ENCODE measurements around the gene AFF4.
A peak's percentile ranks its signal among the peaks of the same experiment; 100 is the strongest.
"Not testable (repeated sequence)": the region's sequence is repeated elsewhere in the genome, so short reads cannot be mapped to it uniquely, and the experiment has no call there.

AFF4 gene

DNA sequence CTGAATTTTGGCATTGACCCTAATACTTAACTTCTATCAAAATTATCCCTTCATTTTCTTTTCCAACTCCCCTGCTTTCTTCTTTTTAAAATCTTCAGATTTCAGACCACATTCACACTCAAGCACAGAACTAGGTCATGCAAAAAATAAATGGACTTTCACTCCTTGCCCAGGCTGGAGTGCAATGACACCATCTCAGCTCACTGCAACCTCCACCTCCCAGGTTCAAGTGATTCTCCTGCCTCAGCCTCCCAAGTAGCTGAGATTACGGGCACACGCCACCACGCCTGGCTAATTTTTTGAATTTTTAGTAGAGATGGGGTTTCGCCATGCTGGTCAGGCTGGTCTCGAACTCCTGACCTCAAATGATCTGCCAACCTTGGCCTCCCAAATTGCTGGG, 108.4 kb downstream of the AFF4 start:
- DNase-seq (ENCODE audit: low read depth) = not testable (repeated sequence)

DNA sequence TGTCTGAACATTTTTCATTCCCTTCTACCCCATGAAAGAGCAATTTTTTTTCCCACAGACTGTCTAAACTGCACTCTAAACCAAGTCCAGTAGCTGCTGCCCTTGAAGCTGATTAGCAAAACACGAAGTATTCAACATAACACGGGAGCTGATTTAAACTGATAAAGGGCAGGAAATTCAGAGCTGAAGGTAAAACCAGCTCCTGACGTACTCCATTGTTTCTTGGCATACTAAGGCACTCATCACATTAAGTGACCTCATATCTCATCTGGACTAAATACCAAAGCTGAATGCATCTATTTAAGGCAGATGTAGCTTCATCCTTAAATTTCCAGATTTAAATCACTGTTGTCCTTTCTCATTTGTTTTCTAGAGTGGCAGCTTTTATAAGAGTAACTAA, 109.1 kb downstream of the AFF4 start:
- DNase-seq (ENCODE audit: low read depth) = no peak

DNA sequence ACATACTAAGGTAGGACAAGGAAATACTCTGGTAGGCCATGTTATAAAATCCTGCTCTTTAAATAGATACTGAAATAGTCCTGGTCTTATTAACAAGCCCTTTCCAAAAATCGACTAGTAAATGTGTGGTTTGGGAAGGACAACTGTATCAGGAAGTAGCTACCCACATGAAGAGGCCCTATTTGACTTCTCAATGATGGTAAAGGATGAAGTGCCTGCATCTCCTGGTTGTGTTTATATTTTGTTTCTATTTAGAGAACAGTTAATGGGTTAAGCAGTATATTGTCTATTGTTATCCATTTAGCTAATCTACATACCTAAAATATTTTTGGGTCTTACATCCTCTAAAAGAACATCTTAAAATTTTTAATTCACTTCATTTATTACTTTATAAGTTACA, 109.6 kb downstream of the AFF4 start:
- no peak for DNase-seq (ENCODE audit: low read depth)

DNA sequence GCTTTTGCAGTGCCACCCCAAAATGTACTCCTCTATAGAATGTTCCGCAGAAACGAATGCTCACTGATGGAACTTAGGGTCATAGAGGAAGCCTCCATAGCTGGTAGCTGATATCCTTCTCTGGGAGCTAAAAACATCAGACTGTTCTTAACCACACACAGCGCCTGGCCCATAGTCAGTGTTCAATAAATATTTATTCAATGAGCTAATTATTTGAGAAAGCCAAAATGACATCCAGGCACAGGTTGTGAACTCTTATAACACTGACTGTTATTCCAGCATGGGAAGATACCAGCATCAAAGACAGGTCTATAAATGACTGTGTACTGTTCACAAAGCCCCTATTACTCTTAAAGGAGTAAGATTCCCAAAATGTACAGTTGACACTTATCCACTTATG, 110.1 kb downstream of the AFF4 start:
- DNase-seq (ENCODE audit: low read depth) = no peak

DNA sequence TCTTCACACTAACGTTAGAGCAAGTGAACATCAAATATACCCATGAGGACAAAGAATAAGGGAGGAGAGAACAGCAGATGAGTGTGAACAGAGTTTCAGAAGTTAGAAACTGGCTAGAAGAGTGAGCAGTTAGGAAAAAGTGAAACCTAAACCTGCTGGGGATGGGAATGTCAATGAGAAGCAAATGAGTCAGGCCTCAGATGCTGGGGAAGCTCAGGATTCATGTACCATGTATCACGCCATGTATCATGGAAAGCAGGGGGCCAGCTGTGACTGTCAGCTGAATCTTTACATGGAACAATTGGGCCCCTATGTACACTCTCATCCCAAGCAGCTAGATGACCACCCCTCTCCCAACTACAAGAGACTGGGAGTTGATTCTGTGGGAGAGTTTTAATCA, 113.4 kb downstream of the AFF4 start:
- peak; percentile 34 for DNase-seq (ENCODE audit: low read depth)

DNA sequence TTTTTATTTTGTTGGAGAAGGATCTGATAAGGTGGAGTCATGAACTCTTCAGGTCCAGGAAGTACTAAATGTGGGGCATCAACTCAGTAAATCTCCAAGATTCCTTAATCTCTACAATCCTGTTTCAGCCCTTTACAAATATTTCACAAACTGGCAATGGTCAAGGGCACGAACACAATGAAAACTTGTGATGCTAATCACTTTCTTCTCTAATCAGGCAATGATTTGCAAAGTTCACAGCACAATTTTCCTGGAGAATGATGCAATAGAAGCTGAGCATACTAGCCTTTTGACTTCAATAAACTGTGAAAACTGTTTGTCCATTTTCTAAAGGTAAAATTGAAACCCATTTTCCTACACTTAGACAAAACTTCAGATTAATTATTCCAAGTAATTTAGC, 114.1 kb downstream of the AFF4 start:
- DNase-seq (ENCODE audit: low read depth) = no peak

DNA sequence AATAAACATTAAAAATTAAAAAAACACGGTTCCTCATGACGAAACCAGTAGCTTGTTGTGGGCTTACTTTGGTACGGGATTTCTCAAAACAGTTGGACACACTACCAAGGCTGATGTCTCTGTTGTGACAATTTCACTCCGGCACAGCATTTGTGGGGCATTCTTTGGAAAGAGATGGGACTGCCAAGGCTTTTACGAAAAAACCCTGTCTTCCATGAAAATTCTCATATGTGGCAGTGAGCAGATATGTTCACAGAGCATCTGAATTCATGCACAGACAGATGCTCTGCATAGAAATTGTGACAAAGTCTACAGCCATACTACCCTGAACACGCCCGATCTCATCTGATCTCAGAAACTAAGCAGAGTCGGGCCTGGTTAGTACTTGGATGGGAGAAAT, 115.2 kb downstream of the AFF4 start:
- no peak for DNase-seq (ENCODE audit: low read depth)

DNA sequence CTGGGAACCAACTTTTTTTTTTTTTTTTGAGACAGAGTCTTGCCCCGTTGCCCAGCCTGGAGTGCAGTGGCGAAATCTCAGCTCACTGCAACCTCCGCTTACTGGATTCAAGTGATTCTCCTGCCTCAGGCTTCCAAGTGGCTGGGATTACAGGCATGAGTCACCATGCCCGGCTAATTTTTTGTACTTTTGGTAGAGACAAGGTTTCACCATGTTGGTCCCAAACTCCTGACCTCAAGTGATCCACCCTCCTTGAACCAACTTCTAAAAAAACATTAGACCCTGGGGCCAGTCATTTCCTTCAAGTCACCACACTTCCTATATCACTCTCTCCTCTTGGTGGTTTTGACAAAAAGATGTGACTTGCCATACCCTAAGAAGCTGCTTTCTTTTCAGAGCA, 122.1 kb downstream of the AFF4 start:
- peak; percentile 64 for DNase-seq (ENCODE audit: low read depth)

DNA sequence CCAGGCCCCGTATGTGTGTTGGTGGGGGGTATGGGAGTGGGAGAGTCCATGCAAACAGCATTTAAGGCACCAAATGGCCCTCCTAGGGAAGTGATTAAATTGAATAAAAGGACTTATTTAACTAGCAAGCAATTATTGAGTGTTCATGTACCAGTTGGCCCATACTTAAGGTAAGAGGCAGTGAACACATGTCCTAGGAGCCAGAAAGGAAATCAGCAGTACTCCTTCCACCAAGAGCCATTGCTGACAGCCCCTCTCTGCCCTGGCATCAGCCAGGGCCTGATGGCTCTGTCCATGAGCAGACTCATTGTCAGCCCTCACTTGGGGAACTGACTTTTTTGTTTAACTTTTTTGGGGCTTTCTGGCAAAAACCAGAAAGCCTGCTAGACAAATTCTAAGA, 122.5 kb downstream of the AFF4 start:
- no peak for DNase-seq (ENCODE audit: low read depth)

DNA sequence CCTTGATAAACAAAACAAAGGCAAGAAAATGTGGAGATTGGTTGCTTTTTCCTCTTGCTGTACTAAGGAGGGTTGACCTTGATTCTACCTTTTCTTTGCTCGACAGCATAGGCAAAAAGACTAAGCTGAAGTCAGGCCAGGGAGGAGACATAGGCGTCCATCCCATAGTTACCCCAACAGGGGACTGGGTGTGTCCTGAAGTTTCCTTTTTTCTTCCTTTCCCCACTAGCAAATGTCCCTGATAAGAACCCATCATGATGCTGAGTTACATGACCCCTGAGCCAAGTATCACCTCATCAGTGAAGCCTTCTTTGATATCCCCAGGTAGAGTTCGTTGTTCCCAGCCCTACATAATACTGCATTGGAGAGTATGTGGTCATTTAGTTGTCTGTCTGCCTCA, 123.1 kb downstream of the AFF4 start:
- DNase-seq (ENCODE audit: low read depth) = no peak

DNA sequence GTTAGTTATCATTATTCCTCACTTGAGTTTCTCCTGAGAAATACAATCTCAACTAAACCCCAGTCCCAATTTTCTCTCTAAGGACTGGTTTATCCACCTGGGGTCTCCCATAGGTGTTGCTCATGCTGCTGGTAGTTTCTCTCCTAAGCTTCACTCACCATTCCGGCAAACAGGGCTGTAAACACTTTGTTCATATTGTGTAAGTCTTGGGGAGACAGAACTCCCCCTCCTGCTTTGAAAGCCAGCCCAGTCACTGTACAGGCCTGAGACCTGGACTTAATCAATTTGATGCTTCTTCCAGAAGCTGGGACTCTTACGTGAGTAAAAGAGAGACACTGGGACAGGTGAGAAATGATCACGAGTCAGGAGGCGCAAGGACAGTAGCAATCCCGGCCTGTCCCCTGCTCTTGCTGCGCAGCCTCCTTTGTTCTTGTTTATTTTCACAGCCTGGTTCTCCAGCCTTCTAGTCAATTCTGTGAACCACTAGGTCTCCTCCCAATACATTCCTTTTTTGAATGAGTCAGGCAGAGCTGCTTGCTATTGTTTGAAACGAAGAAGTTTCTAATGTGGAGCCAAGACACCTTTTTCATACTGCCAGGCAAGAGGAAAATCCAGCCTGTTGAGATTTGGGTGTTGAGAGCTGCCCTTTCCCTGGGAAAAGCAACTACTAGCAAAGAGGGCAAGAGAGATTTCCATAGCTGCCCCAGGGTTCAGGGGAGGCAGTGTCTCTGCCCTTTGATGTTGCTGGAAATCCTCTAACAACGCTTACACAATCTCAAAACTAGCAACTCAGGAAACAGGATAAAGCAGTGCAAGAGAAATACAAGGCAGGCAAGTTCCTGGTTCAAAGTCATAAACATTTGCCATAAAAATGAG, 123.8 kb downstream of the AFF4 start:
- DNase-seq (ENCODE audit: low read depth) = peak; percentile 91

DNA sequence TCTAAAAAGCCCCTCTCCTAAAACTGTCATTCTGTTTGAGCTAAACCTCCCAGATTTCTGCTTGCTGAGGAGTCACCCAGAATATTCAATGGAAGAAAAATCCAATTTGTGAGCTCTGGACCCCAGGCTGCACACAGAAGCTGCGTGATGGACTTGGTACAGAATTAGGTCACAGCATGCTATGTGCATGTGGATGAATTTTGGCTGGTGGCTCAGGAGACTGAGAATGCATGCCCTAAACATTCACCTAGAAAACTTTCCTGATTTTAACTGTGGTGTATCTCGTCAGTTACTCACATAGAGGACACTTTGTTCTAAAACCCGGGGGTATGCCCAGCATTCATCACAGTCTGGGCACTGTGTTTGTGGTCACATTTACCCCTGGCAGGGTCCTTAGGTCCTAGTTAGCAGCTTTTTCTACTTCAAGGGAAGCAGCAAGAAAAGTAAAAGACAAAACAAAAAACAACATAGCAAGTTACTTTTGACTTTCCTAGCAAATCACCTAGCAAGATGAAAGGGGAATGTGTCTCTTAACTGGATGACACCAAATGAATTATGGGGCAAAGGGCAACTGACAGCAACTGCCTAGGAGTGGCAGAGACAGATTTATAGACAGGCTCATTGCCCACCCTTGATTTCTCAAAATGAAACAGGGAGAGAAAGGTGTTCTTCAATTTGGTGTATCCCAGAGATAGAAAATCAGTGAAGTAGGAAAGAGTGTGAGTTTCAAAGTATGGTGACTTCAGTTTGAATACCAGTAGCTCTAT, 124.7 kb downstream of the AFF4 start:
- no peak for DNase-seq (ENCODE audit: low read depth)

DNA sequence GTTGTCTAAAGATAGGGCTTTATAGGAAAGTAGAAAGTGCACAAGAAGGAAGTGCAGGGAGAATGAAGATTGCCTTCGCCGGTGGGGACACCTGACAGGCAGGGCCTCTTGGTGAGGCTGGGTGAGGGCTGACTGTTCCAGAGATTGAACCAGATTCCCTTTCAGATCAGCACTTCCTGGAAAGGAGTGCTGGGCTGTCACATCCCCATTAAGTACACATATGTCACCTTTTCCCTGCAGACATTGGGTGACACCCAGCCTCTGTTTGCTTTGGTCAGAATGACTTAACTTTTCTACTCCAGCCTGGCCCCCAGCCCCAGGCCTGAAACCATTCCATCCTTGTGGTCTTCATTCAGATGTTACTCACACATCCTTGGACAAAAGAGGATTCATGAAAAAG, 125.6 kb downstream of the AFF4 start:
- DNase-seq (ENCODE audit: low read depth) = no peak

DNA sequence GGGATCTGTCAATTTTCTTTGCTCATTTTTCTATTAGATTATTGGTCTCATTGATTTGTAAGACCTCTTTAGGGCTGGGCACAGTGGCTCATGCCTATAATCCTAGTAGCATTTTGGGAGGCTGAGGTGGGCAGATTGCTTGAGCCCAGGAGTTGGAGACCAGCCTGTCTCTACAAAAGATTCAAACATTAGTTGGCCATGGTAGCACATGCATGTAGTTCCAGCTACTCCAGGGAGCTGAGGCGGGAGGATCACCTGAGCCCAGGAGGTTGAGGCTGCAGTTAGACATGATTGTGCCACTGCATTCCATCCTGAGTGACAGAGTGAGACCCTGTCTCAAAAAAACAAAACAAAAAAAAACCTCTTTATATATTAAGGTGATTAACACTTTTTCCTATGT, 126.6 kb downstream of the AFF4 start:
- DNase-seq (ENCODE audit: low read depth) = no peak

DNA sequence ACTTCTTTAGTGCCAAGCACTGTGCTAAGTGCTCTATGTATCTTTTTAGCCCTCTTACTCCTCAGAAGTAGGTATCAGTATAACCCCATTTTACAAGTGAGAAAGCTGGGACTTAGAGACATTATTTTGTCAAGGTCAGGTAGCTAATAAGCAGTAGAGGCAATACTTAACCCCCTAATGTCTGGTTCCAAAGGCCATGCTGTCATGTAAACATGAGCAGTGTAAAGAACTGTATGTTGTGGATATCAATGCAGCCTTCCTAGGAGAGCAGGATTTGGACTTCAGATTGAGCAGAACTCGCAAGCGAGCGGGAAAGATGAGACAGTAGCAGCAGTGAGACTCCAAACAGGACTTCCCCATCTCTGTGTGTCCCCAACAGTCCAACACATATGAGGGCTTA, 129.4 kb downstream of the AFF4 start:
- no peak for DNase-seq (ENCODE audit: low read depth)

DNA sequence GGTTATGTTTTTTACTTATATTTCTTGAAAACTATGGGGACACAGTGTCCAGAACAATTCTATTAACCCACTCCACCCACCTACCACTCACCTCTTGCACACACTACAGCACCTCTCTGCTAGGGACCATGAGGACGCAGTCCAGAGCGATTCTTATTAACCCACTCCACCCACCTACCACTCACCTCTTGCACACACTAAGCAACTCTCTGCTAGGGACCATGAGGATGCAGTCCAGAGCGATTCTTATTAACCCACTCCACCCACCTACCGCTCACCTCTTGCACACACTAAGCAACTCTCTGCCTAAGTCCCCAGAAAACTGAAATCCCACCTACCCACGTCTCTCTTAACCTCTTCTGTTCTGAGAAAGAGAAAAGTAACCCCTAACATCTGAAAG, 130.8 kb downstream of the AFF4 start:
- DNase-seq (ENCODE audit: low read depth) = no peak

DNA sequence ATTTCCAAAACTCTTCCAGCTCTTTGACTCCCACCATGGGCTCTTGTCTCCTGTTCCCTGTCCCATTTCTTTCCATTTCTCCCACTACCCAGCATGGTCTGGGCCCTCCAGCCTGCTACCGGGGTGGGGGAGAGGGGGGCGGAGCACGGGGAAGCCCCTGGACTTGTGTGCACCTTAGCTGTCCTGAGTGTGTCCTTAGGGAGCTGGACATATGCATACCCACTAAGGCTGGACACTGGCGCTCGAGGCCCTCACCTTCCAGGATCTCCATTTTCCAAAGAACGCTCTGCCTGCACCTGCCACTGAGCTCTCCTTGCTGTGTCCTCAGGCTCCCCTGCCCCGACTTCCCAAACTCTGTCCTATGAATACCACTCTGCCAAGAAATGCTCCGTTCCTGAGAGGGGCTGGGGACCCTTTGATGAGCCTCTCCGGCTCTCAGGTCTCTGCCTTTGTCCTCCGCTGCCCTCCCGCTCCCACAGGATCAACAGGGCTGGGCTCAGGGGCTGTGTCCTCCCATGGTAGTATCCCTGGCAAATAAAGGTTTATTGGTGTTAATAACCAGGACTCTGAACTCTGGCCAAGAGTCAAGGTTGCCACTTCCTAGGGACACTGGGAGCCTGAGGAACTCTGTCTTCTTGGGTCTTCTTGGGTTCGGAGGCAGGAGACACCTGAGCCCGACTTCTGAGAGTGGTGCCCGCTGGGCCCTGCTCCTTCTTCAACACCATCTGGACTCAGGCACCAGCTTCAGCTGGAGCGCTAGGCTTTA, 132.2 kb downstream of the AFF4 start:
- no peak for DNase-seq (ENCODE audit: low read depth)

DNA sequence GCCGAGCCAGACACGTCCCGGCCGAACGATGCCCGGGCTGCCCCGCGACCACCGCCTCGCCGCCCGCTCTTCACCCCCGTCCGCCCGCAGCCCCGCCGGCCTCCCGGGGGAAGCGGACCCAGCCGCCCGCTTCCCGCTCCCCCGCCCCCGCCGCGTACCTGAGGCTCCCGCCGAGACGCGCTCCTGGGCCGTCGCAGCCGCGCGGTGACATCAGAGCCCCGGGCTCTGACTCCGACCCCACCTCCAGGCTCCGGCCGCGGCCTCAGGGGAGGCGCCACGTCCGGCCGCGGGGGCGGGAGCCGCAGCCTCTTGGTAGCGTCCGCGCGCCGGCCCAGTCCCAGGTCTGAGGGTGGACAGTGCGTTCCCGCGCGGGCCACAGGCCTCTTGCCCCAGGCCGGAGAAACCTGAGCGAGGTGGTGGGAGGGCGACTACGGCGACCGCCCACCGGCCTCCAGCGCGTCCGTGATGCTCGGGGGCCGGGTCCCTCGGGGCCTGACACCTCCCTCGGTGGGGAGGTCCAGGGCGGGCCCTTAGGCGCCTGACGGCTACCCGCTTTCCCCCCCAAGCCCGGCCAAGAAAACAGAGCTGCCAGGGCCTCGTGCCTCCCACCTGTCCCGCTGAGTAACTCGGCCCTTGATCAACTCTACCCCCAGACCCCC, 132.9 kb downstream of the AFF4 start, which contains the start of gene SHROOM1:
Gene SHROOM1 (minus strand): TSS at position 212 of the 659 bp plus-strand sequence. CDS start 4,507 bp downstream, outside the sequence.
- DNase-seq (ENCODE audit: low read depth) = peak; percentile 37

DNA sequence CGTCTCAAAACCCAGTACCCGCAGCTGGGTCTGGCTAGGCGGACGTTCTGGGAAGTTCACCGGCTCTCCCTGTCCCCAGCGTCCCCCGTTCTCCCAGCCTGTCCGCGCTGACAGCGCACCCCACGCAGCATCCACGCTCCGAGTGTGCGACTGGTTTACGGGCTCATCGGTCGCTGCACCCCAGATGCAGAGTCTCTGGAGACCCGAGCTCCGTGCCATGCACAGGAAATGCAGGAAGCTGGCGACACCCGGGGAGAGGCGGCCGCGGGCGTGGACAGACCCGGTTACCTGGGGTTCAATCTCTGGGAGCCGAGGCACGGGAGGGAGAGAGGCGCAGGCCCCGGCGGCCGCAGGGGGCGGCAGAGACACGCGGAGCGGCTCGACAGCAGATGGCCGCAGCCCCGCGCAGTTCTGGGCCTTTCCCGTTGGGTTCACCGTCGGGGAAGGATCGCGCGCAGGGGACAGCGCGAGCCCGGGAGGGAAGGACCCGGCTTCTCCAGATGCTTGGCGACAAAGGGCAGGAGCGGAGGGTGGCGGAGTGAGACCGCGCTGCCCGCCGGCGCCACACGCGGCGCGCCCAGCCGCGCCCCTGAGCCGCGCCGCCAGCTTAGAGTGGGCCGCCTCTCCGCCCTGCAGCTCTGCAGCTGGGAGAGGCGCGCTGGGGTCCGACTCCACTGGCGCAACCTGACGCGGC, 133.5 kb downstream of the AFF4 start:
- DNase-seq (ENCODE audit: low read depth) = peak; percentile 50

DNA sequence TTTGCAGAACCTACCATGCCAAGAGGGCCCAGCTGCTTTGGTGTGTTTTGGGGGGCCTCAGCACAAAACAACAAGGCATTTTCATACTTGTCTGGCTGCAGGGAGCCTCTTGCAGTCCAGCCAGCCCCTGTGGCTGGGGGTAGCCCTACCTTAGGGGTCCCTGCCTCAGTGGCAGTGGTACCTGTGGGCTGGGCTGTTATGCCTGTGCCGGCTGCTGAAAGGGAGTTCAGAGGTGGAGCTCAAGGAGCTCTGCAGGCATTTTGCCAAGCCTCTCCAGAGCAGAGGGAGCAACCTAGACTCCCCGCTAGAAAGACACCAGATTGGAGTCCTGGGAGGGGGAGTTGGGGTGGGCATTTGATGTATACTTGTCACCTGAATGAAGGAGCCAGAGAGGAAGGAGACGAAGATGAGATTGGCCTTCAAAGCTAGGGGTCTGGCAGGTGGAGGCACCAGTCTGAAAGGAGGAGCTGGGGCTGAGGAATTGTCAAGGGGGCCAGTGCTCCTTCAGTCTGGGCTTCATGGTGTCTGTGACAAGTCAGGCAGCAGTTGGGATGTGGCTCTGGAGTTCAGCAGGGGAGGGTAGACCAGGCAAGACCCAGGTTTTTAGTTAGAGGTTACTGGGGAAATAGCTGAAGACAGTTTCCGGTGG, 134.5 kb downstream of the AFF4 start:
- DNase-seq (ENCODE audit: low read depth) = no peak

Data from amniotic epithelial cell (primary cell).